ENCODE data around the gene TIMP2. TPM values are rescaled to one million over a fixed set of nuclear protein-coding genes. Genes with fewer than 3 reads are reported as not detected.

TIMP2 gene
- total and polyA plus RNA-seq, 2 of the 8 experiments (the other 6 are each of a cell fraction or from before 2014, with no cell fraction given) = 18.2 to 43.3 TPM

DNA sequence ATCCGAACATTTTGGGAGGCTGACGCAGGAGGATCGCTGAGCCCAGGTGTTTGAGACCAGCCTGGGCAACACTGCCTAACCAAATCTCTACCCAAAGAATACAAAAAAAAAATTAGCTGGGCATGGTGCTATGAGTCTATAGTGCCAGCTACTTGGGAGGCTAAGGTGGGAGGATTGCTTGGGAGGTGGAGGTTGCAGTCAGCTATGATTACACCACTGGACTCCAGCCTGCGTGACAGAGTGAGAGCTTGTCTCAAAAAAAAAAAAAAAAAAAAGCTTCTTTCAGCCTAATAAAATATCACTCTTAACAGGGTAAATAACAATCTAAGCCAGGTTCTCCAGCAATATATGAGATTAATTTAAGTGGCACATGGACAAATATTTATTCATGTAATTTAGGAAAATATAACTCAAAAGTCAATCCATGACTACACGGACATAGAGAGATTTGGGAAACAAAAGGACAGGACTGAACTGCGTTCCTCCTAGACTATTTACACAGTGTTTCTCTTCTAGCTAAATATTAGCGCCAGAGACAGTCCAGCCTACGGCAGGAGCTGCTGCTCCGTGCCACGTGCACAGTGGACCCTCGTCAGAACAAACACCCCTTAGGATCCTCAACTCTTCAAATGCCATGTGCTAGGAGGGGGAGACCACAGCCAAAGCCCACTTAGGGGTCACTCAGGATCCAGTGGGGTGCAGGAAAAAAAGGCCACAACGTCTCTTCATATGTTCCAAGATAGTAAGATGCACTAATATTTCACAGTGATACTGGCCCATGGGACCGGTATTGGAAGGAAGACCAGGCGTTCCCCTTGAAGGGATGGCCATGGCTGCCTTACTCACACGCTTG lies 93.3 kb downstream of the TIMP2 start (continued):
- no peak for TF ChIP-seq KDM4A (IDR thresholded peaks at IDR 0.05; ENCODE audit: low read depth, low read length, severe bottlenecking)
- TF ChIP-seq CBX8 (IDR thresholded peaks at IDR 0.05; ENCODE audit: borderline replicate concordance, low read depth, low read length) = no peak
- TF ChIP-seq CHD2 (IDR thresholded peaks at IDR 0.05; ENCODE audit: low read length) = no peak
- TF ChIP-seq SP2 (IDR thresholded peaks at IDR 0.05; ENCODE audit: low read length) = no peak
- no peak for TF ChIP-seq SIX5 (IDR thresholded peaks at IDR 0.05; ENCODE audit: low read depth, low read length)
- TF ChIP-seq RBBP5 (IDR thresholded peaks at IDR 0.05; ENCODE audit: borderline replicate concordance, low read depth, low read length) = no peak
- TF ChIP-seq TAF1 (IDR thresholded peaks at IDR 0.05; ENCODE audit: low read depth, low read length) = no peak
- no peak for TF ChIP-seq SIRT6 (IDR thresholded peaks at IDR 0.05; ENCODE audit: low read length)
- no peak for TF ChIP-seq TAF7 (optimal IDR thresholded peaks at IDR 0.05; ENCODE audit: borderline replicate concordance, low read depth, low read length)

All from H1 (cell line).